Mesendoderm (in vitro differentiated cells): Measurements from ENCODE around the gene ADK.

Experiments used
- DNase-seq: peaks from one replicate; pipeline ENCODE4 v3.0.0; 2013
- H2AK5ac ChIP-seq: 2 replicates; pipeline ENCODE4 v1.6.1; 2013; ENCODE audit warnings: low read length, inconsistent platforms
- H2BK120ac ChIP-seq: 2 replicates; pipeline ENCODE4 v1.6.1; 2013; ENCODE audit warnings: low read depth, mild to moderate bottlenecking, low read length, moderate library complexity, mixed read lengths
- H2BK15ac ChIP-seq: replicated peaks from 2 replicates; pipeline ENCODE4 v1.6.1; 2013; ENCODE audit warnings: low read depth, mild to moderate bottlenecking, moderate library complexity
- H2BK5ac ChIP-seq: 2 replicates; pipeline ENCODE4 v1.6.1; 2013; ENCODE audit warnings: low read length, inconsistent platforms
- H3K18ac ChIP-seq: 2 replicates; pipeline ENCODE4 v1.6.1; 2013; ENCODE audit warnings: mild to moderate bottlenecking, low read length, mixed read lengths
- H3K23ac ChIP-seq: one replicate; pipeline ENCODE4 v1.6.1; 2013; ENCODE audit warnings: low read length
- H3K27ac ChIP-seq: 2 replicates; pipeline ENCODE4 v1.5.1; 2013; ENCODE audit warnings: low read depth, mild to moderate bottlenecking, inconsistent platforms, low read length, moderate library complexity
- H3K27me3 ChIP-seq: 2 replicates; pipeline ENCODE4 v1.6.1; 2013; ENCODE audit warnings: low read length, control low read depth, mild to moderate bottlenecking, inconsistent platforms; ENCODE audit not compliant: insufficient read depth, poor library complexity
- H3K36me3 ChIP-seq: 2 replicates; pipeline ENCODE4 v1.6.1; 2013; ENCODE audit warnings: low read length, inconsistent platforms; ENCODE audit not compliant: control insufficient read depth, insufficient read depth
- H3K4ac ChIP-seq: one replicate; pipeline ENCODE4 v1.6.1; 2013; ENCODE audit warnings: low read depth, mild to moderate bottlenecking, low read length, moderate library complexity
- H3K4me1 ChIP-seq: 2 replicates; pipeline ENCODE4 v1.6.1; 2013; ENCODE audit warnings: low read depth, low read length, inconsistent platforms; ENCODE audit not compliant: control insufficient read depth
- H3K4me2 ChIP-seq: 2 replicates; pipeline ENCODE4 v1.6.1; 2013; ENCODE audit warnings: low read length
- H3K4me3 ChIP-seq: 2 replicates; pipeline ENCODE4 v1.5.1; 2013; ENCODE audit warnings: mild to moderate bottlenecking, low read length
- H3K56ac ChIP-seq: one replicate; pipeline ENCODE4 v1.6.1; 2013; ENCODE audit warnings: low read length
- H3K79me1 ChIP-seq: 2 replicates; pipeline ENCODE4 v1.6.1; 2013; ENCODE audit warnings: low read length, inconsistent platforms
- H3K79me2 ChIP-seq: 2 replicates; pipeline ENCODE4 v1.6.1; 2013; ENCODE audit warnings: mild to moderate bottlenecking, low read length; ENCODE audit not compliant: control insufficient read depth, insufficient read depth
- H3K9ac ChIP-seq: 2 replicates; pipeline ENCODE4 v1.6.1; 2013; ENCODE audit warnings: low read length, inconsistent platforms
- H4K5ac ChIP-seq: one replicate; pipeline ENCODE4 v1.6.1; 2013; ENCODE audit warnings: low read length
- H4K8ac ChIP-seq: one replicate; pipeline ENCODE4 v1.6.1; 2013; ENCODE audit warnings: low read depth, mild to moderate bottlenecking, control low read depth, low read length, moderate library complexity
- WGBS: extraction: QIAGEN DNeasy Blood & Tissue Kit; methylation state at CpG from one replicate; pipeline ENCODE4 v1.1.7; 2013; ENCODE audit warnings: low lambda C conversion rate, missing lambda C conversion rate; ENCODE audit not compliant: insufficient coverage; ENCODE audit errors: extremely low coverage; 5-methylcytosine and 5-hydroxymethylcytosine counted together

ADK gene

GRCh38 chr10:74593470-74593869 lies 442.4 kb downstream of the ADK start:
- Histone ChIP-seq H2BK120ac (no peak overlapping the region), H3K27ac (no peak overlapping the region), H4K5ac (no peak overlapping the region), H2BK5ac (no peak overlapping the region), H3K27me3 (no peaks in the 10 kb centered on the region), H4K8ac (no peak overlapping the region), H3K4me1 (no peaks in the 10 kb centered on the region), H3K9ac (no peak overlapping the region), H3K56ac (no peak overlapping the region), H3K79me1 (no peaks in the 10 kb centered on the region), H3K4ac (no peak overlapping the region), H3K4me3 (no peak overlapping the region), H3K4me2 (no peak overlapping the region), H2AK5ac (no peak overlapping the region), H3K79me2 (no peaks in the 10 kb centered on the region), H3K23ac (no peak overlapping the region), H3K36me3 (no peaks in the 10 kb centered on the region), H2BK15ac (no peak overlapping the region), H3K18ac (no peak overlapping the region)
- DNase-seq = no peak
- no CpG with 5 or more reads among the region's 2 CpGs for WGBS

- H2BK120ac ChIP-seq = no peak overlapping the region
- H3K27me3 ChIP-seq = no peaks in the 10 kb centered on the region
- H3K4me2 ChIP-seq = no peak overlapping the region
- H2BK15ac ChIP-seq = no peak overlapping the region
- H3K4ac ChIP-seq = no peak overlapping the region
- H3K36me3 ChIP-seq = no peaks in the 10 kb centered on the region
- H3K4me3 ChIP-seq = no peak overlapping the region
- WGBS = no CpG with 5 or more reads among the region's 7 CpGs
- H3K56ac ChIP-seq = no peak overlapping the region
- no peak for DNase-seq
- no peak overlapping the region for H3K18ac ChIP-seq
- H4K8ac ChIP-seq = no peak overlapping the region
- H3K9ac ChIP-seq = no peak overlapping the region
- H3K23ac ChIP-seq = no peak overlapping the region
- no peak overlapping the region for H2AK5ac ChIP-seq
- no peaks in the 10 kb centered on the region for H3K4me1 ChIP-seq
- H3K79me1 ChIP-seq = no peaks in the 10 kb centered on the region
- no peaks in the 10 kb centered on the region for H3K79me2 ChIP-seq
- no peak overlapping the region for H2BK5ac ChIP-seq
- H4K5ac ChIP-seq = no peak overlapping the region
- no peak overlapping the region for H3K27ac ChIP-seq
These were observed 445.7 kb downstream of the ADK start for GRCh38 chr10:74596713-74597112.

- Histone ChIP-seq H2BK15ac (no peak overlapping the region), H3K4me3 (no peak overlapping the region)
- WGBS = no CpG with 5 or more reads among the region's 5 CpGs
These were observed 448.0 kb downstream of the ADK start for GRCh38 chr10:74598891-74599566.

GRCh38 chr10:74599672-74600071 lies 448.7 kb downstream of the ADK start:
- no peak overlapping the region for H3K4me2 ChIP-seq
- H3K4me3 ChIP-seq = no peak overlapping the region
- H3K23ac ChIP-seq = no peak overlapping the region
- no peak overlapping the region for H2BK120ac ChIP-seq
- DNase-seq = no peak
- no peak overlapping the region for H2BK5ac ChIP-seq
- H3K27me3 ChIP-seq = no peaks in the 10 kb centered on the region
- H3K79me2 ChIP-seq = no peaks in the 10 kb centered on the region
- no peak overlapping the region for H2BK15ac ChIP-seq
- no peak overlapping the region for H4K8ac ChIP-seq
- no peak overlapping the region for H3K18ac ChIP-seq
- no peak overlapping the region for H3K27ac ChIP-seq
- H3K9ac ChIP-seq = no peak overlapping the region
- no peaks in the 10 kb centered on the region for H3K36me3 ChIP-seq
- H3K4ac ChIP-seq = no peak overlapping the region
- H3K4me1 ChIP-seq = no peaks in the 10 kb centered on the region
- no peak overlapping the region for H4K5ac ChIP-seq
- no peaks in the 10 kb centered on the region for H3K79me1 ChIP-seq
- H3K56ac ChIP-seq = no peak overlapping the region
- no peak overlapping the region for H2AK5ac ChIP-seq

More at GRCh38 chr10:74598891-74599566, 448.0 kb downstream of the ADK start:
- no peaks in the 10 kb centered on the region for H3K4me1 ChIP-seq
- H3K4me2 ChIP-seq = no peak overlapping the region
- DNase-seq = no peak
- no peak overlapping the region for H3K23ac ChIP-seq
- no peaks in the 10 kb centered on the region for H3K79me1 ChIP-seq
- no peak overlapping the region for H3K9ac ChIP-seq
- no peak overlapping the region for H4K8ac ChIP-seq
- no peak overlapping the region for H2AK5ac ChIP-seq
- H3K4ac ChIP-seq = no peak overlapping the region
- no peaks in the 10 kb centered on the region for H3K36me3 ChIP-seq
- no peaks in the 10 kb centered on the region for H3K27me3 ChIP-seq
- no peak overlapping the region for H3K18ac ChIP-seq
- no peak overlapping the region for H3K27ac ChIP-seq
- no peaks in the 10 kb centered on the region for H3K79me2 ChIP-seq
- H2BK120ac ChIP-seq = no peak overlapping the region
- no peak overlapping the region for H2BK5ac ChIP-seq
- H3K56ac ChIP-seq = no peak overlapping the region
- H4K5ac ChIP-seq = no peak overlapping the region

GRCh38 chr10:74600170-74600569 lies 449.1 kb downstream of the ADK start:
- Histone ChIP-seq H4K5ac (no peak overlapping the region), H3K4me2 (no peak overlapping the region), H3K79me2 (no peaks in the 10 kb centered on the region), H3K4me3 (no peak overlapping the region), H3K79me1 (no peaks in the 10 kb centered on the region), H3K56ac (no peak overlapping the region), H3K4me1 (no peaks in the 10 kb centered on the region), H3K36me3 (no peaks in the 10 kb centered on the region), H4K8ac (no peak overlapping the region), H3K27ac (no peak overlapping the region), H3K9ac (no peak overlapping the region), H2BK15ac (no peak overlapping the region), H2AK5ac (no peak overlapping the region), H2BK5ac (no peak overlapping the region), H2BK120ac (no peak overlapping the region), H3K27me3 (no peaks in the 10 kb centered on the region), H3K23ac (no peak overlapping the region), H3K18ac (no peak overlapping the region), H3K4ac (no peak overlapping the region)
- no CpG with 5 or more reads among the region's 2 CpGs for WGBS
- no peak for DNase-seq

GRCh38 chr10:74602576-74602975 lies 451.6 kb downstream of the ADK start:
- Histone ChIP-seq H3K4ac (no peak overlapping the region), H3K23ac (no peak overlapping the region), H3K27ac (no peak overlapping the region)

More at GRCh38 chr10:74602576-74602975, 451.6 kb downstream of the ADK start:
- Histone ChIP-seq H2BK5ac (no peak overlapping the region), H2BK15ac (no peak overlapping the region), H3K27me3 (no peaks in the 10 kb centered on the region), H3K36me3 (no peaks in the 10 kb centered on the region), H2BK120ac (no peak overlapping the region), H3K56ac (no peak overlapping the region), H3K18ac (no peak overlapping the region), H2AK5ac (no peak overlapping the region), H4K5ac (no peak overlapping the region), H3K4me3 (no peak overlapping the region), H3K79me2 (no peaks in the 10 kb centered on the region), H3K79me1 (no peaks in the 10 kb centered on the region), H3K4me2 (no peak overlapping the region), H4K8ac (no peak overlapping the region), H3K4me1 (no peaks in the 10 kb centered on the region), H3K9ac (no peak overlapping the region)
- WGBS = no CpG with 5 or more reads among the region's 2 CpGs
- DNase-seq = no peak
